Measurements from ENCODE around the gene EWSR1.
A peak's percentile ranks its signal among the peaks of the same experiment; 100 is the strongest.
"Not testable (repeated sequence)": the region's sequence is repeated elsewhere in the genome, so short reads cannot be mapped to it uniquely, and the experiment has no call there.

Gene EWSR1

GRCh38 chr22:29341056-29341848 is 73.2 kb downstream of the EWSR1 start:
- no peak for DNase-seq

- no peak for DNase-seq
Measured at GRCh38 chr22:29341849-29342127, 73.7 kb downstream of the EWSR1 start.

GRCh38 chr22:29342177-29342576 is 74.1 kb downstream of the EWSR1 start:
- DNase-seq, result no peak

- no peak for DNase-seq
Measured at GRCh38 chr22:29342577-29343312, 74.7 kb downstream of the EWSR1 start.

- no peak for DNase-seq
Measured at GRCh38 chr22:29343313-29343805, 75.3 kb downstream of the EWSR1 start.

GRCh38 chr22:29344137-29344536 is 76.1 kb downstream of the EWSR1 start:
- DNase-seq, result peak; percentile 89

GRCh38 chr22:29344889-29345288 is 76.8 kb downstream of the EWSR1 start:
- not testable (repeated sequence) for DNase-seq

GRCh38 chr22:29345932-29346331 is 77.9 kb downstream of the EWSR1 start:
- no peak for DNase-seq

GRCh38 chr22:29346659-29347058 is 78.6 kb downstream of the EWSR1 start:
- no peak for DNase-seq

- DNase-seq, result no peak
Measured at GRCh38 chr22:29348041-29348440, 80.0 kb downstream of the EWSR1 start.

- peak; percentile 68 for DNase-seq
Measured at GRCh38 chr22:29348956-29349355, 80.9 kb downstream of the EWSR1 start.

Data from DMS153 (cell line).